Chondrocyte (in vitro differentiated cells): Measurements from ENCODE around the gene MYO5C. TPM values are rescaled to one million over a fixed set of nuclear protein-coding genes. Genes with fewer than 3 reads are reported as not detected.
"Not testable (repeated sequence)": the region's sequence is repeated elsewhere in the genome, so short reads cannot be mapped to it uniquely, and the experiment has no call there.

Experiments
- DNase-seq: peaks from one replicate; pipeline ENCODE4 v3.0.0; 2021; ENCODE audit warnings: mixed read lengths, low spot score
- H3K27ac Mint-ChIP-seq: one replicate; pipeline ENCODE4 v1.8.0; 2021; ENCODE audit warnings: mild to moderate bottlenecking, moderate library complexity, mixed read lengths; ENCODE audit not compliant: unreplicated experiment
- H3K27me3 Mint-ChIP-seq: 2 replicates; pipeline ENCODE4 v1.8.0; 2021; ENCODE audit warnings: low read depth, mixed read lengths
- H3K36me3 Mint-ChIP-seq: 2 replicates; pipeline ENCODE4 v1.8.0; 2021; ENCODE audit warnings: low read depth, mixed read lengths
- H3K4me1 Mint-ChIP-seq: 2 replicates; pipeline ENCODE4 v1.8.0; 2021; ENCODE audit warnings: low read depth, mild to moderate bottlenecking, mixed read lengths
- H3K4me3 Mint-ChIP-seq: one replicate; pipeline ENCODE4 v1.8.0; 2021; ENCODE audit warnings: mild to moderate bottlenecking, moderate library complexity, mixed read lengths; ENCODE audit not compliant: unreplicated experiment
- H3K9me3 Mint-ChIP-seq: 2 replicates; pipeline ENCODE4 v1.8.0; 2021; ENCODE audit warnings: low read depth, mixed read lengths
- CTCF ChIP-seq: fragments of 200-600 bp; sonication (generic); IDR thresholded peaks from 2 replicates; pipeline ENCODE4 v1.5.0; 2021; ENCODE audit warnings: antibody characterized with exemption, mild to moderate bottlenecking, moderate library complexity
- total RNA-seq: library from RNA; stranded (reverse); gene quantifications from 3 replicates; pipeline ENCODE4 v1.2.1, GENCODE V29; 2021

The MYO5C gene
- total RNA-seq, 1 donor from 2014 or later: 1.4 TPM

DNA sequence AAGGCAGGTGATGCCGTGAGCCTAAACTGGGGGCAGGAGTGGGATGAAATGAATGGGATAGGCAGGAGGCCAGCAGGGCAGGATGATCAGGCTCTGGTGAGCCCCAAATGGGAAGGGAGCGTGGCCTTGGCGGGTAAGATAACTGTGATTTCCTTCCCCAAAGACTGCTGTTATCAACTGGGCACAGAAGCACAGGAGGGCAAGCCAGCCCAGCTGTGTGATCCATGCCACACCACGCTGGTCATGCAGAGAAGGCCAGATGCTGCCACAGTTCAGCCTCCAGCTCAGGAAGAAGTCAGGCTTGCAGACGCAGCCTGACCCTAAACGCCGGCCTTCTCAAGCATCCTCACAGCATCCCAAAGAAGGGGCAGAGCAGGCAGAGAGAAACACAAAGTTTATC, 52.3 kb downstream of the MYO5C start:
- DNase-seq: no peak
- Mint-ChIP-seq H3K4me1 (no peaks in the 10 kb centered on the region), H3K36me3 (no peaks in the 10 kb centered on the region), H3K4me3 (no peak overlapping the region), H3K27me3 (no peaks in the 10 kb centered on the region), H3K9me3 (no peaks in the 10 kb centered on the region), H3K27ac (no peak overlapping the region)
- no peak for TF ChIP-seq CTCF

DNA sequence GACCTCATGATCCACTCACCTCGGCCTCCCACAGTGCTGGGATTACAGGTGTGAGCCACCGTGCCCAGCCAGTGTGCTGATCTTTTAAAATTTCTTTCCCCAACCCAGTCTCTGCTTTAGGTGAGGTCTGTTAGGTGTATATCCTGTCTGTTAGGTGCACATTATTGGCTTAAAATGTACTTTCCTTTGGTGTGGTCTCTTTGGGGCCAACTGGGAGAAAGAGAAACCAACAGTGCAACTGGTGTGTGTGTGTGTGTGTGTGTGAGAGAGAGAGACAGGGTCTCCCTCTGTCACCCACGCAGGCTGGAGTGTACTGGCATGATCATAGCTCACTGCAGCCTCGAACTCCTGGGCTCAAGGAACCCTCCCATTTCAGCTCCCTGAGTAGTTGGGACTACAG, 54.1 kb downstream of the MYO5C start:
- H3K36me3 Mint-ChIP-seq: no peaks in the 10 kb centered on the region
- H3K4me3 Mint-ChIP-seq: no peak overlapping the region
- TF ChIP-seq CTCF: no peak
- no peaks in the 10 kb centered on the region for H3K27me3 Mint-ChIP-seq
- DNase-seq: no peak
- H3K4me1 Mint-ChIP-seq: no peaks in the 10 kb centered on the region
- H3K9me3 Mint-ChIP-seq: no peaks in the 10 kb centered on the region
- no peak overlapping the region for H3K27ac Mint-ChIP-seq

DNA sequence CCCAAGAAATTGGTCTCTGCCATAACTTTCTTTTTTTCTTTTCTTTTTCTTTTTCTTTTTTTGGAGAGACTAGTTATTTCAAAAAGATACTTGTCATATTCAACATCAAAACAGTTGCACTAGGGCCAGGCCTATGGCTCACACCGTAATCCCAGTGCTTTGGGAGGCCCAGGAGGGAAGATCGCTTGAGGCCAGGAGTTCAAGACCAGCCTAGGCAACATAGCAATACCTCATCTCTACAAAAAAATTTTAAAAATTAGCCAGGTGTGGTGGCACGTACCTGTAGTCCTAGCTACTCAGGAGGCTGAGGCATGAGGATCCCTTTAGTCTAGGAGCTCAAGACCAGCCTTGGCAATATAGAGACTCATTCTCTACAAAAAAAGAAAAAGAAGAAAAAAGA, 55.4 kb downstream of the MYO5C start:
- no peaks in the 10 kb centered on the region for H3K27me3 Mint-ChIP-seq
- H3K36me3 Mint-ChIP-seq: no peaks in the 10 kb centered on the region
- no peak for TF ChIP-seq CTCF
- H3K4me3 Mint-ChIP-seq: no peak overlapping the region
- H3K4me1 Mint-ChIP-seq: peaks cover 4% of the 10 kb centered on the region
- H3K9me3 Mint-ChIP-seq: no peaks in the 10 kb centered on the region
- no peak overlapping the region for H3K27ac Mint-ChIP-seq
- DNase-seq: no peak

GRCh38 chr15:52238989-52239525, 56.5 kb downstream of the MYO5C start:
- H3K27ac Mint-ChIP-seq, H3K4me3 Mint-ChIP-seq, H3K9me3 Mint-ChIP-seq, H3K27me3 Mint-ChIP-seq, H3K36me3 Mint-ChIP-seq, H3K4me1 Mint-ChIP-seq, DNase-seq: not testable (repeated sequence)

- Mint-ChIP-seq H3K9me3 (no peaks in the 10 kb centered on the region), H3K27ac (no peak overlapping the region), H3K4me3 (no peak overlapping the region)
These were observed 57.5 kb downstream of the MYO5C start for GRCh38 chr15:52238149-52238548.

More at GRCh38 chr15:52238149-52238548, 57.5 kb downstream of the MYO5C start:
- Mint-ChIP-seq H3K27me3 (no peaks in the 10 kb centered on the region), H3K36me3 (no peaks in the 10 kb centered on the region), H3K4me1 (peaks cover 12% of the 10 kb centered on the region)
- no peak for TF ChIP-seq CTCF
- no peak for DNase-seq
